ENCODE results near the gene THBD.

The THBD gene

GRCh38 chr20:23059001-23059400 lies 9.5 kb upstream of the THBD start:
- Mint-ChIP-seq H3K27ac (no peak overlapping the region), H3K4me1 (no peaks in the 10 kb centered on the region), H3K4me3 (no peak overlapping the region), H3K9me3 (peaks cover 3% of the 10 kb centered on the region), H3K36me3 (no peaks in the 10 kb centered on the region)
- ATAC-seq (no peak), DNase-seq (ENCODE audit: low spot score in 2 of 2) (no peak)

- H3K4me1 Mint-ChIP-seq: no peaks in the 10 kb centered on the region
- ATAC-seq: no peak
- H3K4me3 Mint-ChIP-seq: no peak overlapping the region
- no peaks in the 10 kb centered on the region for H3K36me3 Mint-ChIP-seq
- DNase-seq (ENCODE audit: low spot score in 2 of 2): no peak
- H3K9me3 Mint-ChIP-seq: peaks cover 3% of the 10 kb centered on the region
- no peak overlapping the region for H3K27ac Mint-ChIP-seq
These were observed 8.8 kb upstream of the THBD start for GRCh38 chr20:23058240-23058639.

GRCh38 chr20:23052904-23053303 lies 3.4 kb upstream of the THBD start:
- no peak for ATAC-seq
- H3K9me3 Mint-ChIP-seq: peaks cover 3% of the 10 kb centered on the region
- no peaks in the 10 kb centered on the region for H3K36me3 Mint-ChIP-seq
- no peak for DNase-seq (ENCODE audit: low spot score in 2 of 2)
- H3K27ac Mint-ChIP-seq: no peak overlapping the region
- H3K4me3 Mint-ChIP-seq: no peak overlapping the region
- peaks cover 5% of the 10 kb centered on the region for H3K4me1 Mint-ChIP-seq

GRCh38 chr20:23050847-23051627 lies 1.6 kb upstream of the THBD start:
- ATAC-seq (no peak), DNase-seq (ENCODE audit: low spot score in 2 of 2) (peak in 1 of 2 donors; percentile 55)
- no peak overlapping the region for H3K27ac Mint-ChIP-seq
- no peaks in the 10 kb centered on the region for H3K9me3 Mint-ChIP-seq
- no peak overlapping the region for H3K4me3 Mint-ChIP-seq
- peaks cover 6% of the 10 kb centered on the region for H3K36me3 Mint-ChIP-seq
- H3K4me1 Mint-ChIP-seq: peaks cover 5% of the 10 kb centered on the region

GRCh38 chr20:23050076-23050838 lies 785 bp upstream of the THBD start:
- H3K4me1 Mint-ChIP-seq: peaks cover 5% of the 10 kb centered on the region

GRCh38 chr20:23048283-23049200 lies 930 bp downstream of the THBD start:
- Mint-ChIP-seq H3K27ac (no peak overlapping the region), H3K9me3 (no peaks in the 10 kb centered on the region), H3K4me3 (no peak overlapping the region), H3K4me1 (peaks cover 5% of the 10 kb centered on the region), H3K36me3 (peaks cover 6% of the 10 kb centered on the region)
- ATAC-seq: peak; percentile 22
- DNase-seq (ENCODE audit: low spot score in 2 of 2): no peak

More at GRCh38 chr20:23050076-23050838, 785 bp upstream of the THBD start:
- no peaks in the 10 kb centered on the region for H3K9me3 Mint-ChIP-seq
- ATAC-seq: no peak
- no peak overlapping the region for H3K4me3 Mint-ChIP-seq
- peaks cover 6% of the 10 kb centered on the region for H3K36me3 Mint-ChIP-seq
- H3K27ac Mint-ChIP-seq: no peak overlapping the region
- DNase-seq (ENCODE audit: low spot score in 2 of 2): no peak

- Mint-ChIP-seq H3K4me1 (peaks cover 5% of the 10 kb centered on the region), H3K9me3 (no peaks in the 10 kb centered on the region), H3K36me3 (peaks cover 6% of the 10 kb centered on the region), H3K4me3 (no peak overlapping the region), H3K27ac (no peak overlapping the region)
- no peak for ATAC-seq
- DNase-seq (ENCODE audit: low spot score in 2 of 2): no peak
These were observed 1.7 kb downstream of the THBD start for GRCh38 chr20:23047738-23048214.

- DNase-seq (ENCODE audit: low spot score in 2 of 2): no peak
These were observed 2.3 kb downstream of the THBD start for GRCh38 chr20:23047001-23047737.

GRCh38 chr20:23046431-23046830 lies 3.0 kb downstream of the THBD start:
- peaks cover 6% of the 10 kb centered on the region for H3K36me3 Mint-ChIP-seq
- H3K4me3 Mint-ChIP-seq: no peak overlapping the region
- no peaks in the 10 kb centered on the region for H3K9me3 Mint-ChIP-seq
- no peak for DNase-seq (ENCODE audit: low spot score in 2 of 2)
- H3K27ac Mint-ChIP-seq: no peak overlapping the region
- peaks cover 5% of the 10 kb centered on the region for H3K4me1 Mint-ChIP-seq
- no peak for ATAC-seq

More at GRCh38 chr20:23047001-23047737, 2.3 kb downstream of the THBD start:
- Mint-ChIP-seq H3K27ac (no peak overlapping the region), H3K9me3 (no peaks in the 10 kb centered on the region), H3K4me3 (no peak overlapping the region), H3K4me1 (peaks cover 5% of the 10 kb centered on the region), H3K36me3 (peaks cover 6% of the 10 kb centered on the region)
- ATAC-seq: no peak

- H3K4me3 Mint-ChIP-seq: no peak overlapping the region
- H3K27ac Mint-ChIP-seq: no peak overlapping the region
- ATAC-seq (no peak), DNase-seq (ENCODE audit: low spot score in 2 of 2) (no peak)
- no peaks in the 10 kb centered on the region for H3K9me3 Mint-ChIP-seq
- peaks cover 6% of the 10 kb centered on the region for H3K36me3 Mint-ChIP-seq
- H3K4me1 Mint-ChIP-seq: no peaks in the 10 kb centered on the region
These were observed 6.1 kb downstream of the THBD start for GRCh38 chr20:23043376-23043775.

- Mint-ChIP-seq H3K9me3 (no peaks in the 10 kb centered on the region), H3K27ac (no peak overlapping the region), H3K4me1 (no peaks in the 10 kb centered on the region), H3K36me3 (peaks cover 5% of the 10 kb centered on the region), H3K4me3 (no peak overlapping the region)
- no peak for DNase-seq (ENCODE audit: low spot score in 2 of 2)
- no peak for ATAC-seq
These were observed 7.2 kb downstream of the THBD start for GRCh38 chr20:23042270-23042669.

- Mint-ChIP-seq H3K36me3 (no peaks in the 10 kb centered on the region), H3K9me3 (no peaks in the 10 kb centered on the region), H3K4me1 (no peaks in the 10 kb centered on the region), H3K27ac (no peak overlapping the region), H3K4me3 (no peak overlapping the region)
- ATAC-seq (no peak), DNase-seq (ENCODE audit: low spot score in 2 of 2) (no peak)
These were observed 9.5 kb downstream of the THBD start for GRCh38 chr20:23039885-23040508.

- Mint-ChIP-seq H3K4me1 (no peaks in the 10 kb centered on the region), H3K27ac (no peak overlapping the region), H3K4me3 (no peak overlapping the region), H3K36me3 (no peaks in the 10 kb centered on the region), H3K9me3 (no peaks in the 10 kb centered on the region)
- DNase-seq (ENCODE audit: low spot score in 2 of 2) (no peak), ATAC-seq (no peak)
These were observed 10.2 kb downstream of the THBD start for GRCh38 chr20:23039136-23039875.
